ENCODE data around the gene PDSS2.

GRCh38 chr6:107495971-107496370 is 36.6 kb upstream of the PDSS2 start:
- no peak for TF ChIP-seq CTCF (IDR thresholded peaks at IDR 0.05; ENCODE audit: insufficient read depth, low read length, poor library complexity, severe bottlenecking)
- no peak for TF ChIP-seq EZH2phosphoT487 (conservative IDR thresholded peaks at IDR 0.05; ENCODE audit: low read length)

All from SU-DHL-6 (cell line).